ENCODE measurements around the gene MYCL. TPM values are rescaled to one million over a fixed set of nuclear protein-coding genes. Genes with fewer than 3 reads are reported as not detected.

MYCL gene
- total RNA-seq, 6 donors from 2014 or later, result 4.3 to 8.2 (median 6.1) TPM

- WGBS, 2 donors, result 84 to 93% methylated on average over 8 of the region's 8 CpGs
- ATAC-seq (ENCODE audit: low FRiP score in 2 of 2), result no peak
- Histone ChIP-seq H3K27me3 (no peaks in the 10 kb centered on the region), H3K36me3 (no peaks in the 10 kb centered on the region), H3K4me1 (peaks cover 14 to 28% (median 21%) of the 10 kb centered on the region in 4 donors), H3K27ac (no peak overlapping the region), H3K4me3 (no peak overlapping the region), H3K9me3 (no peaks in the 10 kb centered on the region)
- DNase-seq, result no peak
- TF ChIP-seq EP300 (IDR thresholded peaks at IDR 0.05), result no peak
- TF ChIP-seq CTCF (IDR thresholded peaks at IDR 0.05), result no peak
- no peak for TF ChIP-seq POLR2AphosphoS5 (IDR thresholded peaks at IDR 0.05)
- TF ChIP-seq POLR2A (IDR thresholded peaks at IDR 0.05), result no peak
Measured at GRCh38 chr1:39938856-39939255, 37.1 kb upstream of the MYCL start.

- Histone ChIP-seq H3K36me3 (no peaks in the 10 kb centered on the region), H3K4me3 (peak overlapping the region in 1 of 4 donors; percentile 3), H3K4me1 (peaks cover 18 to 34% (median 27%) of the 10 kb centered on the region in 4 donors), H3K27me3 (no peaks in the 10 kb centered on the region), H3K27ac (peak overlapping the region; percentile 34 to 86 (median 62)), H3K9me3 (no peaks in the 10 kb centered on the region)
- 30 to 36% methylated on average over 2 of the region's 2 CpGs for WGBS, 2 donors
- DNase-seq (peak in 1 of 2 donors; percentile 48), ATAC-seq (ENCODE audit: low FRiP score in 2 of 2) (peak; percentile 3 to 43)
- TF ChIP-seq POLR2A (IDR thresholded peaks at IDR 0.05) (peak in 1 of 4 donors; percentile 31), CTCF (IDR thresholded peaks at IDR 0.05) (no peak), POLR2AphosphoS5 (IDR thresholded peaks at IDR 0.05) (no peak), EP300 (IDR thresholded peaks at IDR 0.05) (no peak)
Measured at GRCh38 chr1:39936724-39937491, 35.2 kb upstream of the MYCL start.

GRCh38 chr1:39933956-39934941 lies 32.5 kb upstream of the MYCL start:
- Histone ChIP-seq H3K36me3 (no peaks in the 10 kb centered on the region), H3K27ac (peak overlapping the region; percentile 69 to 86 (median 80)), H3K27me3 (no peaks in the 10 kb centered on the region), H3K4me1 (peaks cover 14 to 28% (median 20%) of the 10 kb centered on the region in 4 donors), H3K9me3 (no peaks in the 10 kb centered on the region), H3K4me3 (no peak overlapping the region)
- peak; percentile 90 for TF ChIP-seq POLR2AphosphoS5 (IDR thresholded peaks at IDR 0.05)
- no peak for TF ChIP-seq CTCF (IDR thresholded peaks at IDR 0.05)
- peak in 2 of 4 donors; percentile 49 for TF ChIP-seq POLR2A (IDR thresholded peaks at IDR 0.05)
- peak in 1 of 4 donors; percentile 13 for TF ChIP-seq EP300 (IDR thresholded peaks at IDR 0.05)
- DNase-seq (peak in 1 of 2 donors; percentile 96), ATAC-seq (ENCODE audit: low FRiP score in 2 of 2) (peak; percentile 96)
- 31 to 35% methylated on average over 12 of the region's 12 CpGs for WGBS, 2 donors

- H3K27ac ChIP-seq, result no peak overlapping the region
- TF ChIP-seq POLR2AphosphoS5 (IDR thresholded peaks at IDR 0.05) (no peak), POLR2A (IDR thresholded peaks at IDR 0.05) (no peak), CTCF (IDR thresholded peaks at IDR 0.05) (no peak), EP300 (IDR thresholded peaks at IDR 0.05) (no peak)
- no peak overlapping the region for H3K4me3 ChIP-seq
- no peaks in the 10 kb centered on the region for H3K9me3 ChIP-seq
- DNase-seq (no peak), ATAC-seq (ENCODE audit: low FRiP score in 2 of 2) (no peak)
- WGBS, 2 donors, result 60 to 73% methylated on average over 4 to 7 of the region's 7 CpGs
- H3K27me3 ChIP-seq, result no peaks in the 10 kb centered on the region
- peaks cover 3 to 32% (median 13%) of the 10 kb centered on the region in 4 donors for H3K4me1 ChIP-seq
- no peaks in the 10 kb centered on the region for H3K36me3 ChIP-seq
Measured at GRCh38 chr1:39928809-39929587, 27.3 kb upstream of the MYCL start.

Measured in upper lobe of left lung (tissue), 6 donors.